Subcutaneous abdominal adipose tissue (tissue), 5 donors: ENCODE measurements around the gene TTC24.

Experiments used
- H3K27ac ChIP-seq: one replicate; pipeline ENCODE4 v1.7.0; 2013; ENCODE audit warnings: low read depth, mild to moderate bottlenecking, inconsistent platforms, low read length, moderate library complexity
- H3K27me3 ChIP-seq, 5 donors: one replicate each; pipeline ENCODE4 v1.7.0; 2013; ENCODE audit warnings: low read length in 5 of 5, inconsistent platforms in 1 of 5; ENCODE audit not compliant: control insufficient read depth in 5 of 5, insufficient read depth in 4 of 5
- H3K36me3 ChIP-seq, 5 donors: one replicate each; pipeline ENCODE4 v1.7.0; 2013; ENCODE audit warnings: low read length in 5 of 5; ENCODE audit not compliant: control insufficient read depth in 5 of 5, insufficient read depth in 5 of 5
- H3K4me1 ChIP-seq, 5 donors: one replicate each; pipeline ENCODE4 v1.7.0; 2013; ENCODE audit warnings: low read length in 5 of 5, mild to moderate bottlenecking in 3 of 5, moderate library complexity in 1 of 5; ENCODE audit not compliant: control insufficient read depth in 5 of 5, insufficient read depth in 5 of 5
- H3K4me3 ChIP-seq, 5 donors: one replicate each; pipeline ENCODE4 v1.7.0; 2013; ENCODE audit warnings: low read length in 5 of 5, low read depth in 1 of 5
- H3K9ac ChIP-seq, 5 donors: one replicate each; pipeline ENCODE4 v1.7.0; 2013; ENCODE audit warnings: low read length in 5 of 5, mild to moderate bottlenecking in 4 of 5, moderate library complexity in 3 of 5
- H3K9me3 ChIP-seq, 5 donors: one replicate each; pipeline ENCODE4 v1.7.0; 2013; ENCODE audit warnings: low read length in 5 of 5; ENCODE audit not compliant: control insufficient read depth in 5 of 5
- donor health status: healthy.
- donor health status: healthy.
- donor health status: healthy.
- donor health status: healthy.
- donor health status: healthy.

TTC24 gene

DNA sequence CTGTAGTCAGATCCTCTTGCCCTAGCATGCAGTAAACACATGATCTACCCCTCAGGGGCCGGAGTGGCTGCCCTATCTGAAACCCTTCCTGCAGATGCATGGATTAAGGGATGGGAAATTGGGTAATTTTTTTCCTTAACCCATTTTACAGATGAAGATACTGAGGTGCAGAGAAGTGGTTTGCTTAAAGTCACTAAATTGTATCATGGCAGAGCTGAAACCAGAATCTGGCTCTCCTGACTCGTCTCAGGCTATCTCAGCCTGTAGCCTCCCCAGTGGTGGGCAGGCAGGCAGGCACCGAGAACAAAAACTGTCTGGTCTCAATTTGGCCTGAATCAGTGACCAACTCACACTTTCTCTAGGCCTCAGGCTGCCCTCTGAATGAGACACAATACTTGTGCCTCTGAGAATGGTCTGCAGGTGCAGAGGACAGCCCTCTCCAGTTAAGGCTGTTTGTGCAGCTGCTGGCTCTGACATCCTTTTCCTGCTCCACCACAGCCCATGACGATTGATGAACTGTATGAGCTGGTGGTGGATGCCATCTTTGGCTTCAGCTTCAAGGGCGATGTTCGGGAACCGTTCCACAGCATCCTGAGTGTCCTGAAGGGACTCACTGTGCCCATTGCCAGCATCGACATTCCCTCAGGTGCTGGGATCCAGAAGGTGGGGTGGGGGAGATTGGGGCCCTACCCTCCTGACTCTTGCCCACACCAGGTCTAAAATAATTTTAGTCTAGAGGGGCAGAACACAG, 13.6 kb downstream of the TTC24 start:
- Histone ChIP-seq H3K4me1 (peaks cover 2 to 17% (median 14%) of the 10 kb centered on the region in 5 donors), H3K27ac (no peak overlapping the region), H3K4me3 (no peak overlapping the region), H3K9me3 (no peaks in the 10 kb centered on the region), H3K9ac (no peak overlapping the region), H3K36me3 (peaks cover 14 to 52% (median 42%) of the 10 kb centered on the region in 5 donors), H3K27me3 (no peaks in the 10 kb centered on the region)

DNA sequence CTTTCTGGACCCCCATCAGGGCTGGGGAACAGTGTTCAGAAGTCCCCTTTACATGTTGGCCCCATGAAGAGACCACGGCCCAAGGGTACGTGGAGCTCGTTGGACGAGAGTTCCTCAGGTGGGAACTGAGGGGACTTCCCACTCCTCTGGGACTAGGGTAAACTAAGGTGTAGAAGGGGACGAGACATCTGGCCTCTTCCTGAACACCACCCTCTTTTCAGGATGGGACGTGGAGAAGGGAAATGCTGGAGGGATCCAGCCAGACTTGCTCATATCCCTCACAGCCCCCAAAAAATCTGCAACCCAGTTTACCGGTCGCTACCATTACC, 14.1 kb downstream of the TTC24 start:
- Histone ChIP-seq H3K27me3 (no peaks in the 10 kb centered on the region), H3K27ac (no peak overlapping the region), H3K9ac (no peak overlapping the region), H3K4me3 (no peak overlapping the region), H3K9me3 (no peaks in the 10 kb centered on the region), H3K4me1 (peaks cover 2 to 17% (median 14%) of the 10 kb centered on the region in 5 donors), H3K36me3 (peaks cover 14 to 57% (median 45%) of the 10 kb centered on the region in 5 donors)

DNA sequence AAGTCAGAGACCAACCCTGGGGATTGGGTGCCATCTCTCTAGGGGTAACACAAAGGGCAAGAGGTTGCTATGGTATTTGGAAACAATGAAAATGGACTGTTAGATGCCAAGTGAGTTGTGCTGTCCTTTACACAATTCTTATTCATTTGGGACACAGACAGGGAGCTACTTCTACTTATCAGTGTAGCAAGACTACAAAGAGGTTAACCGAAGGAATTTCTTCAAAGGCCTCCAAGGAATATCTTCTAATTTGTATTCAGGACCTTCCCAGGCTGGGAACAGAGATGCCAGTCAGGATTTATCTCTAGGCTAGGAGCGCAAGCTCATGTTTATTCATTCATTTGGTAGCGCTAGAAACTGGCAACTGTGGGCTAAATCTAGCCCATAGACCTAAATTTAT, 14.7 kb downstream of the TTC24 start:
- Histone ChIP-seq H3K27ac (no peak overlapping the region), H3K4me3 (no peak overlapping the region), H3K36me3 (peaks cover 14 to 59% (median 45%) of the 10 kb centered on the region in 5 donors), H3K9ac (no peak overlapping the region), H3K9me3 (no peaks in the 10 kb centered on the region), H3K27me3 (no peaks in the 10 kb centered on the region), H3K4me1 (peaks cover 2 to 17% (median 14%) of the 10 kb centered on the region in 5 donors)

DNA sequence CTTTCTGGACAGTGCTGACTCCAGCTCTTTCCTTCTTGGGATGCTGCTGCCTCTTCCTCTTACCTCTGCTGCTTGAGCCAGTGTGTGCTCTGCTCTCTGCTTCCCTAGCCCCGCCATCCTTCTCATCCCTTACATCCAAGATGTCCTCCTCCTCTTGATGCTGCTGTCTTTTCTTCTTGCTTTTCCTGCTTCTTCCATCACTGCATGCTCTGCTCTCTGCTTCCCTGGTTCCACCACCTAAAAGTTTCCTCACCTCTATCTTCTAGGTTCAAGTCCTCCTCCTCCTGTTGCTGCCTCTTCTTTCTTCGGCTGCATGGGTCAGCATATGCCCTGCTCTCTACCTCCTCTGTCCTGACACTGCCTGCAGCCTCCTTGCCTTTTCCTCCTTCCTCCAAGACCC, 15.5 kb downstream of the TTC24 start:
- Histone ChIP-seq H3K9me3 (no peaks in the 10 kb centered on the region), H3K27me3 (no peaks in the 10 kb centered on the region), H3K4me3 (no peak overlapping the region), H3K36me3 (peaks cover 14 to 59% (median 45%) of the 10 kb centered on the region in 5 donors), H3K4me1 (peaks cover 2 to 17% (median 14%) of the 10 kb centered on the region in 5 donors), H3K9ac (no peak overlapping the region), H3K27ac (no peak overlapping the region)

DNA sequence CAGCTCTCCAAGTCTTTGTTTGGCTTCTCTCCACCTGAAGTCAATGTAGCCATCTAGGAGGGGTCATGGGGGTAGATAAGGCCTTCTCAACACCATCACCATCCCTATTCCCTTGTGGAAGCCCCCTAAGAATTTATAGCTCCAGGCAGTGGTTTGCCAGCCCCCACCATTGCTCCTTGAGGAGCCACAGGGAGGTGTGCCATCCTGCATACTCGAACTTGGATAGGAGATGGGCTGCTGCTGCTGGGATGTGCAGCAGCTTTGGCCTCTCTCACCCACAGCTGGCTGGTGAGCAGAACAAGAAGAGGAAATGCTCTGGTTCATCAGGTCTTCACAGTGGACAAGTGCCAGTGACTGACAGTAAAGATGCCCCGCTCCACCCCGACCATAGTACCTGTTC, 16.9 kb downstream of the TTC24 start:
- H3K9ac ChIP-seq, result no peak overlapping the region
- peaks cover 14 to 59% (median 45%) of the 10 kb centered on the region in 5 donors for H3K36me3 ChIP-seq
- H3K4me3 ChIP-seq, result no peak overlapping the region

DNA sequence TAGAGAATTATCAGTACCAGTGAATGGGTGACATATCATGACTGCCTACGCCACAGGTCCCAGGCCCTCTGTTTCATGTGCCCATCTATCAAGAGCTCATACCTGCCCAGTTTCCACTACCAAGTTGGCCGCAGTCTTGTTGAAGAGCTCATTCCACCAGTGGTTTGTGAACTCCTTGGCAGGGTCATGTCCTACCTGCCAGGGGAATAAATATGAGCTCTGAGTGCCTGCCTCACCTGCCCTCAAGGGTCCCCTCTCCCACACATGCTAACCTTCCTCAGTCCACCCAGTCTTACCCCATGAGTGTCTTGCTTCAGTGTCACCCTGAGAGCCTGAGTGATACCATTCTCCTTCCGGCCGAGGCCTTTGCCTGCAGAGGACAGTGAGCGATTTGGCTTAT, 18.6 kb downstream of the TTC24 start:
- Histone ChIP-seq H3K4me3 (no peak overlapping the region), H3K9me3 (no peaks in the 10 kb centered on the region), H3K36me3 (peaks cover 14 to 57% (median 45%) of the 10 kb centered on the region in 5 donors), H3K4me1 (peaks cover 2 to 23% (median 20%) of the 10 kb centered on the region in 5 donors), H3K27ac (no peak overlapping the region), H3K9ac (no peak overlapping the region), H3K27me3 (no peaks in the 10 kb centered on the region)

More for the DNA sequence above, 16.9 kb downstream of the TTC24 start:
- Histone ChIP-seq H3K27ac (no peak overlapping the region), H3K27me3 (no peaks in the 10 kb centered on the region), H3K4me1 (peaks cover 0 to 22% (median 19%) of the 10 kb centered on the region in 5 donors), H3K9me3 (no peaks in the 10 kb centered on the region)

DNA sequence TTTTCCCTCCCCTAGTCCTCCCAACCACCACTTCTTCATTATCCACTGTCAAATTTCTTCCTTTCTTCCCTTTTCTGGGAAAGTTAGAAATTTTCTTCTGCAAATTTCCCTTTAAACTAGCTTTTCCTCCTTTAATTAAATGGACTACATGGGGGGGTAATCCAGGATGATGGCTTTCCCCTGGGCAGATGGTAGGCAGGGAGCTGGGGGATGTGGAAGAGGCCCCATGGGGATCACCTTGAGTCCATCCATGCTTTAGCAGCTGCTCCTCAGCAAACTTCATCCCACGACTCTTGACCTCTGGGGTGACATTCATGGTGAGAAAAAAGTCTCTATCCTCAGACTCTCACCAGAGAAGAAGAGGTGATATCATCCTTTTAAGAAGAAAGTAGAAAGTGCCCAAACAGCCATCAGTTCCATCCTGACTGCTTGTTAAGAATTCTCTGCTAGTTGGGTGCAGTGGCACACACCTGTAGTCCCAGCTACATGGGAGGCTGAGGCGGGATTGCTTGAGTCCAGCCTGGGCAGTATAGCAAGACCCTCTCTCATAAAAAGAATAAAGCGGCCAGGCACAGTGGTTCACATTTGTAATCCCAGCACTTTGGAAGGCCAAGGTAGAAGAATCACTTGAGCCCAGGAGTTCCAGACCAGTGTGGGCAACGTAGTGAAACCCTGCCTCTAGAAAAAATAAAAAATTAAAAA, 19.4 kb downstream of the TTC24 start:
- Histone ChIP-seq H3K27me3 (no peaks in the 10 kb centered on the region), H3K9me3 (no peaks in the 10 kb centered on the region), H3K4me1 (peaks cover 2 to 23% (median 20%) of the 10 kb centered on the region in 5 donors), H3K9ac (no peak overlapping the region), H3K36me3 (peaks cover 14 to 49% (median 43%) of the 10 kb centered on the region in 5 donors), H3K4me3 (no peak overlapping the region), H3K27ac (no peak overlapping the region)

DNA sequence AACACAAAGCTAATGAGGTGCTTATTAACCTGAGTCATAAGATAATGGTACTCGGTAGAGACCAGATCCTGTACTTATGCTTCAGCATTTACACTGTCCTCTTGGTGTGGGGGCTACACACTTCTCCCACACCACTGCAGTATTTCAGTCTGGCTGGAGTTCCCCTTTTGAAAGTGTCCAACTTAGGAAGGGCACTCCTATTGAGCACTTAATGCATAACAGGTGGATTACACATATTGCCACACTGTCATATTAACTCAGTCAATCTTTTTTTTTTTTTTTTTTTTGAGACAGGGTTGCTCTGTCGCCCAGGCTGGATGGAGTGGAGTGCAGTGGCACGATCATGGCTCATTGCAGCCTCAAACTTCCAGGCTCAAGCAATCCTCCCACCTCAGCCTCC, 20.3 kb downstream of the TTC24 start:
- peaks cover 12 to 40% (median 34%) of the 10 kb centered on the region in 5 donors for H3K36me3 ChIP-seq
- no peaks in the 10 kb centered on the region for H3K9me3 ChIP-seq
- H3K27me3 ChIP-seq, result no peaks in the 10 kb centered on the region
- H3K4me1 ChIP-seq, result peaks cover 2 to 23% (median 20%) of the 10 kb centered on the region in 5 donors
- H3K27ac ChIP-seq, result no peak overlapping the region
- H3K4me3 ChIP-seq, result no peak overlapping the region
- H3K9ac ChIP-seq, result no peak overlapping the region

DNA sequence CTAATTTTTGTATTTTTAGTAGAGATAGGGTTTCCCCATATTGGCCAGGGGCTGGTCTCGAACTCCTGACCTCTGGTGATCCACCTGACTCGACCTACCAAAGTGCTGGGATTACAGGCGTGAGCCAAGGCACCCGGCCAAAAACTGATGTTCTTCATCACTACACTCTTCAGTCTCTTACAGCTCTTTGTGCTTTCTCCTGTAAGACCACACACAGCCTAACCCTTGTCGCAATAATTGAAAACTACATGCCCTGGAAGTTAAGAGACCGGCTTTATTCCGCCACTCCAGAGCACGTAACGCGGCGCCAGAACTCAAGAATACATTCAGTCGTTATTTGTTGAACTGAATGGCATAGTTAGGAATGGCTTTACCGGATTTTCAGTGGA, 21.2 kb downstream of the TTC24 start:
- peaks cover 2 to 23% (median 20%) of the 10 kb centered on the region in 5 donors for H3K4me1 ChIP-seq
- H3K9me3 ChIP-seq, result no peaks in the 10 kb centered on the region
- H3K27ac ChIP-seq, result peak overlapping the region; percentile 35
- H3K27me3 ChIP-seq, result no peaks in the 10 kb centered on the region
- peak overlapping the region; percentile 29 to 91 (median 85) for H3K9ac ChIP-seq
- H3K4me3 ChIP-seq, result peak overlapping the region; percentile 72 to 97 (median 90)
- peaks cover 9 to 31% (median 25%) of the 10 kb centered on the region in 5 donors for H3K36me3 ChIP-seq
